HG03469 (cell line): ENCODE results near the gene CEP41.
"Not testable (repeated sequence)": the region's sequence is repeated elsewhere in the genome, so short reads cannot be mapped to it uniquely, and the experiment has no call there.

Source experiments
- ATAC-seq: cut with Tn5 transposase; IDR thresholded peaks from one replicate; pipeline ENCODE4 v1.9.1; 2021; ENCODE audit warnings: mild to moderate bottlenecking, moderate library complexity, moderate number of reproducible peaks; ENCODE audit not compliant: unreplicated experiment

CEP41 gene

GRCh38 chr7:130393841-130394411, 46.9 kb downstream of the CEP41 start:
- no peak for ATAC-seq

GRCh38 chr7:130393101-130393561, 47.7 kb downstream of the CEP41 start:
- no peak for ATAC-seq

GRCh38 chr7:130390486-130390885, 50.3 kb downstream of the CEP41 start:
- no peak for ATAC-seq

DNA sequence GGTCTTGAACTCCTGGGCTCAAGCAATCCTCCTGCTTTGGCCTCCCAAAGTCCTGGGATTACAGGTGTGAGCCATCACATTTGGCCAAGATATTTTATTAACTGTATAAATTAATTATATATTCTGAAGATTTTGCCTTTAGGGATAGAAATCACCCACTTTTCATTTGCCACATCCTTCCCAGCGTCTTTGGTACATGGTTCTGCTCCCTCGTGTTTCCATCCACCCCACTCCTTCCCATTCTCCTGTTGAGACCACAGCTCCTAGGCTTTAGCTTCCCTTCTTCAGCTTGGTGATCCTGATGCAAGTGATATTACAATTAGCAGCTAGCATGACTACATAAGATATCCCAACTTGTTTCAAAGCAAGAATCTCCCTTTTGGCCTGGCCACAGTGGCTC, 52.1 kb downstream of the CEP41 start:
- ATAC-seq, result no peak

DNA sequence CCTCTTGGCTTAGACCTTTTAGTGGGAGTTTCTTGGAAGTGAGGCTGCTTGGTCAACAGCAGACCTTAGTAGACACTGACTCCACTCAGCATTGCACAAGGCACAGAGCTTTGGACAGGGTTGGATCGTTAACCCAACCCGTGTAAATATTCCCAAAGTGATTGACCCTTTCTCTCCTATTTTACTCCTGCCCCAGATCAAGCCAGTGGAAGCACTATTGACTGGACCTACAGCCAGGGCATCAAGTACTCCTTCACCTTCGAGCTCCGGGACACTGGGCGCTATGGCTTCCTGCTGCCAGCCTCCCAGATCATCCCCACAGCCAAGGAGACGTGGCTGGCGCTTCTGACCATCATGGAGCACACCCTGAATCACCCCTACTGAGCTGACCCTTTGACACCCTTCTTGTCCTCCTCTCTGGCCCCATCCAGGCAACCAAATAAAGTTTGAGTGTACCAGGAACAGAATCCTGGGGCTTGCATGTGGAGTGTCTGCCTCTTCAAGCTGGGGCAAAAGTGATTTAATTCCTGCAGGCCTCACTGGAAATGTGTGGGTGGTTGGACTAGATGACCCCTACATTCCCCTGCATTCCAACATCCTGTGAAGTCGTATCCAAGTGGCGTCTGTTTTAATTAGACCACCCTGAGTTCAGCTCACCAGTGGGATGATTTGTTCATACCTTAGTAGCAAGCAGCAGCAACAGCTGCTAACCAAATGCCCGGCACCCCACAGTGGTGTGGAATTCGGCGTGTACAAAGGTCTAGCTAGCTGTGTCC, 53.0 kb downstream of the CEP41 start:
- no peak for ATAC-seq

- no peak for ATAC-seq
Measured at GRCh38 chr7:130387306-130387627, 53.5 kb downstream of the CEP41 start.

DNA sequence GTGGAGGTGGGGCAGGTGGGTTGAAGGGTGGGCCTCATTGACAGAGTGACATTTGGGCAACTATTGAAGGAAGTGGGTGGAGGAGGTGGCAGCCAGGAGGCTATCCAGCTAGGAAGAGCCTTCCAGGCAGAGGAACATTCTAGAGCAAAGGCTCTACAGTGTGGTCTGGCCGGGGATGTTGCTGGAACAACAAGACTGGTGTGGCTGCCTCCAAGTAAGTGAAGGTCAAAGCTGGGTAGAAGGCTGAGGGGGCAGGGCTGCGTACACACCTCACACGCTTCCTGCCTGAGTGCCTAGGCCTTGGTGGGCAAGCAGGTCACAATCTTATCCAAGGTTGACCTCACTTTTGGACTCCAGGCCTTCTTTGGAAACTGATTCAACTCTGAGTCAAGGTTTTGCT, 53.9 kb downstream of the CEP41 start:
- ATAC-seq, result no peak

DNA sequence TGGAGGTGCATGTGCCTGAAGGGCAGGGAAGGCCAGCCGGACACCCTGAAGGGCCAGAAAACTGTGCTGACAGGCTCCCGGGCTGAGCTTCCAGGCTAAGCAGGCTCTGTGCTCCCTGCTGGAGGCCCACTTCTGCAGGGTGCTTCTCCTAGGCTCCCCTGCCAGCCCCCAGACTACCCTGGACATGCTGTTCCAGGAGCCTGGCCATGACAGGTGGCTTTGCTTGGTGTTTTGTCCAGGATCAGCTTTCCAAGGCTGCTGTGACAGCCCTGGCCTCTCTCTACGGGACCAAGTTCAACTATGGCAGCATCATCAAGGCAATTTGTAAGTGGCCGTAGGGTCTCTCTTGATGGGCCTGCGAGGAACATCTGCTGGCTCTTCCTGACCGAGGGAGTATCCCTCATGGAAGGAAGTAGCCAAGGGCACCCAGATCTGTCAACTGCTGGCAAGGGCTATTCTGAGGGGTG, 55.2 kb downstream of the CEP41 start:
- ATAC-seq, result no peak

DNA sequence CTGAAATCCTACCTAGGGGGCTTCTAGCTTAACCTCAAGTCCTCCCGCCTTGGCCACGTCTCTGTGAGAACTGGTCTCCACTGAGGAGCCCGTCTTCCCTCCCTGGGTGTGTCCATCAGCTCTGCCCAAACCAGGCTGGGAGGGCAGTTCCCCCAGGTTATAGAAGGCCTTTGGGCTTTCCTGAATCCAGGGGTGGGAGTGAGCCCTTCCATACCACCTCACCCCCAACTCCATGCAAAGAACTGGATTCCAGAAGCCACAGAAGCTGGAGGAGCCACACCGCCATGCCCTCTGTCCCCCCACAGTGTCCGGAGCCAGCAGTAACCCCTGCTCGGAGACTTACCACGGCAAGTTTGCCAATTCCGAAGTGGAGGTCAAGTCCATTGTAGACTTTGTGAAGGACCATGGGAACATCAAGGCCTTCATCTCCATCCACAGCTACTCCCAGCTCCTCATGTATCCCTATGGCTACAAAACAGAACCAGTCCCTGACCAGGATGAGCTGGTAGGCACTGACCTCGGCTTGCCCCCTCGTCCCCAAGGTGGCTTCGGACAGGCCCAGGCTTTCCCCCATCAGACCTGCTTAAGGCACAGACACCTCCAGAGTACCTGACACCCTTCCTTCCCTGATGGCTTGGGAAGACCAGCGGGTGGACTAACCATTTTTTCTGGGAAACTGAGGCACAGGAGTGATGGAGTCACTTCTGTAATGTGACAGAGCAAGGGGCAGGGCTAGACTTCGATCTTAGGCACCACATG, 55.8 kb downstream of the CEP41 start:
- no peak for ATAC-seq

DNA sequence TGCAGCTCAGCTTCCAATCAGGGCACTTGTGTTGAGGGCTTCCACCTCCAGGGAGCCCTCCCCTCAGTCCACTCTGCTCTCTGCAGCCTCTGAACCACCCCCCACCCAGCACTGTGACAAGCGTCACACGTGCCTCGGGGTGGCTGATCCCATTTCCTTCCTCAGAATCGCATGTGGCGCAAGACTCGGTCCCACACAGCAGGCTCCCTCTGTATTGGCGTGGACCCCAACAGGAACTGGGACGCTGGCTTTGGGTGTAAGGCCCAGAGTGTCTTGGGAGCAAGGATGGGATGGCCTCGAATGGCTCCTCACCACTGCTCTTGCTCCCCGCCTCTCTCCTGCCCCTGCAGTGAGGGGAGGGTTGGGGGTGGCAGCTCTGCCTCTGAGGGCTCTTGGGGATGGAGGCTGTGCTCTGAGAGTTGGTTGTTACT, 56.4 kb downstream of the CEP41 start:
- no peak for ATAC-seq

GRCh38 chr7:130383187-130383980, 57.4 kb downstream of the CEP41 start:
- ATAC-seq, result no peak

- no peak for ATAC-seq
Measured at GRCh38 chr7:130381468-130382312, 59.1 kb downstream of the CEP41 start.

DNA sequence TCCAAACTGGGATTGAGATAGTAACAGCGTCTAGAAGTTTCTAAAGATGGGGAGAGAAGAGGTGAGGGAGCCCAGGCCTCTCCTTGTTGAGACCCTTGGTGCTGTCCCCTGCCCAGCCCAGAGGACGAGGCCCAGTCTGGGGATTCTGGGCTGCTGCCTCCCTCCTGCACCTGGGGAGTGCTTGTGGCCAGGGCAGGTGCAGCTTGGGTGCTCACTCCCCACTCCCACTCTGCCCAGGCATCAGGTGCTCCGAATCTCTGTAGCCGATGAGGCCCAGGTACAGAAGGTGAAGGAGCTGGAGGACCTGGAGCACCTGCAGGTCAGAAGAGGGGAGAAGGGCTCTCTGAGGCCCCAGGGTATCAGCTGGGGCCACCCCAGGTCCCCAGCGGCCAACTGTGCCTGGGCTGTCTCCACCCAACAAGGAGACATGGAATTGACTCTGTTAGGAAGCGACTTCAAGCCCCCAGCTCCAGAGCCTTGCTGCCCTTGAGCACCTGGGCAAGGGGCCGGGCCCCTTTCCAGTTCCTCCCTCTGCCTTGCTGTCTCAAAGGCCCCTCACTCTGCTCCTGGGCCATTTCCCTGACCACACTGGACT, 59.9 kb downstream of the CEP41 start:
- ATAC-seq, result no peak

GRCh38 chr7:130379921-130380860, 60.6 kb downstream of the CEP41 start, which contains the start of gene CPA1:
CPA1 (plus strand) TSS chr7:130380494; CDS start chr7:130380521, 27 bp downstream.
- no peak for ATAC-seq

- no peak for ATAC-seq
Measured at GRCh38 chr7:130379532-130379920, 61.3 kb downstream of the CEP41 start.

DNA sequence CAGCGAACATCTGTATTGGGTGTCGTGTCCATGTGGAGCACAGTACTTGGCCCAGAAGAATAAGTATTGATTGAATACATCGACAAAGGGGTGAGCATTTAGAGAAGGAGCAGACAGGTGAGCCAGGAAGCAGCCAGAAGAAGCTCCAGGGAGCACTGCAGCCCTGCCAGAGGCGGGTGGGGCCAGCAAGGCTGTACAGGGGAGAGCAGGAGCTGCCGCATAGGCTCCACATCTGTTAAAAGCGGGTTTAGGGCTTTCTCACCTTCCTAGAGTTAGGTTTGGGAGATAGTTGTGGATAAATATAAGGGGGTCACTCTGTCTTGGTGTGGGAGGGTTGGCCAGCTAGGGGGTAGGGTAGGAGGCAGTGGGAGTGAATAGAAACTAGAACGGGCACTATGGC, 61.8 kb downstream of the CEP41 start:
- no peak for ATAC-seq

GRCh38 chr7:130377178-130377577, 63.6 kb downstream of the CEP41 start:
- ATAC-seq, result no peak

- not testable (repeated sequence) for ATAC-seq
Measured at GRCh38 chr7:130376461-130376860, 64.4 kb downstream of the CEP41 start.

- ATAC-seq, result no peak
Measured at GRCh38 chr7:130374507-130374906, 66.3 kb downstream of the CEP41 start.
